Vagina (tissue), 2 donors: ENCODE results near the gene TBC1D8.

ENCODE experiments used
- CTCF ChIP-seq, 3 experiments: fragments of 450-650 bp in 2 of 3; fragments of 200-600 bp in 1 of 3; sonication (generic) in 1 of 3; IDR thresholded peaks; one replicate each; pipeline ENCODE4 v1.5.1; 2017 to 2019; ENCODE audit warnings: antibody characterized with exemption in 3 of 3, mild to moderate bottlenecking in 2 of 3, moderate library complexity in 2 of 3
- POLR2A ChIP-seq, 2 donors: fragments of 450-650 bp; IDR thresholded peaks; one replicate each; pipeline ENCODE4 v1.6.1; 2017; ENCODE audit warnings: antibody characterized with exemption in 2 of 2, mild to moderate bottlenecking in 2 of 2, moderate library complexity in 2 of 2
- POLR2AphosphoS5 ChIP-seq, 2 donors: sonication (generic); formaldehyde crosslinking; IDR thresholded peaks; one replicate each; pipeline ENCODE4 v1.9.0; 2017; ENCODE audit warnings: antibody characterized with exemption in 2 of 2, mild to moderate bottlenecking in 2 of 2, low read depth in 1 of 2; ENCODE audit not compliant: insufficient read depth in 1 of 2

- TF ChIP-seq CTCF (IDR thresholded peaks at IDR 0.05) (no peak), POLR2A (IDR thresholded peaks at IDR 0.05) (no peak), POLR2AphosphoS5 (IDR thresholded peaks at IDR 0.05; ENCODE audit: insufficient read depth in 1 of 2, low read depth in 1 of 2) (no peak)
Observed at GRCh38 chr2:100986157-100986556, 165.0 kb downstream of the TBC1D8 start.
